GM18519 (cell line): ENCODE results near the gene INPP5B.

ENCODE experiments used
- ATAC-seq: cut with Tn5 transposase; IDR thresholded peaks from one replicate; pipeline ENCODE4 v1.9.1; 2021; ENCODE audit warnings: mild to moderate bottlenecking, moderate library complexity; ENCODE audit not compliant: unreplicated experiment, low FRiP score

Gene INPP5B

GRCh38 chr1:37845786-37846185 lies 101.1 kb downstream of the INPP5B start:
- ATAC-seq: no peak

GRCh38 chr1:37845049-37845646 lies 101.7 kb downstream of the INPP5B start:
- ATAC-seq: no peak

GRCh38 chr1:37844536-37844935 lies 102.3 kb downstream of the INPP5B start:
- ATAC-seq: no peak

- no peak for ATAC-seq
Measured at GRCh38 chr1:37841652-37842051, 105.2 kb downstream of the INPP5B start.

GRCh38 chr1:37840711-37841110 lies 106.1 kb downstream of the INPP5B start:
- no peak for ATAC-seq

- no peak for ATAC-seq
Measured at GRCh38 chr1:37839676-37840075, 107.2 kb downstream of the INPP5B start.

- ATAC-seq: no peak
Measured at GRCh38 chr1:37836788-37837187, 110.1 kb downstream of the INPP5B start.

- no peak for ATAC-seq
Measured at GRCh38 chr1:37831809-37832208, 115.0 kb downstream of the INPP5B start.

- no peak for ATAC-seq
Measured at GRCh38 chr1:37831109-37831508, 115.7 kb downstream of the INPP5B start.

- ATAC-seq: no peak
Measured at GRCh38 chr1:37828410-37829074, 118.3 kb downstream of the INPP5B start.

GRCh38 chr1:37825506-37825905 lies 121.3 kb downstream of the INPP5B start:
- no peak for ATAC-seq

- no peak for ATAC-seq
Measured at GRCh38 chr1:37824001-37824400, 122.9 kb downstream of the INPP5B start.

GRCh38 chr1:37822906-37823815 lies 123.7 kb downstream of the INPP5B start:
- no peak for ATAC-seq

GRCh38 chr1:37821481-37821880 lies 125.4 kb downstream of the INPP5B start:
- ATAC-seq: no peak

- ATAC-seq: no peak
Measured at GRCh38 chr1:37817481-37817880, 129.4 kb downstream of the INPP5B start.

GRCh38 chr1:37814252-37814651 lies 132.6 kb downstream of the INPP5B start:
- no peak for ATAC-seq

GRCh38 chr1:37813529-37814145 lies 133.2 kb downstream of the INPP5B start:
- no peak for ATAC-seq

- ATAC-seq: no peak
Measured at GRCh38 chr1:37811027-37811655, 135.7 kb downstream of the INPP5B start.
